ENCODE data around the gene TMEM135. TPM values are rescaled to one million over a fixed set of nuclear protein-coding genes. Genes with fewer than 3 reads are reported as not detected.
A peak's percentile ranks its signal among the peaks of the same experiment; 100 is the strongest.

Gene TMEM135
- polyA plus RNA-seq, 1 of the 3 experiments (the other 2 are of a cell fraction) = 3.0 TPM

DNA sequence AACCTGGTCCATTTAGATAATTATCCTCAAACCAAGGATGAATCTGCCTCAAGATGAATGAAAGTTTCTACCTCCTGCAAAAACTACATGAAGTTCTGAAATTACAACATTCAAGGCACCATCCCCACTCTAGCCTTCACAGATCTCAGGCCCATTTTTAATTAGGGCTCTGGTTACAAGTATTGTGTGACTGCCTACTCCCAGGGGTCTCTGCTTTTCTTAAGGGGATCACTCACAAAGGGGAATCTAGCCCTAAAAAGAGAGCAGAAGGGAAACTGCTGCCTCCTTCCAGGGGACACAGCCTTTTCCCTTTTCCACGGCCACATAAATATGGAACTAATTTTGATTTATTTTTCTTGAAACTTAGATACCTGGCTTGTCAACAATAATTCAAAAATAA is 17.4 kb upstream of the TMEM135 start:
- no peaks in the 10 kb centered on the region for H3F3A ChIP-seq (replicated peaks; ENCODE audit: insufficient read depth)
- POLR2A ChIA-PET = interaction anchor here (0.5 kb wide), 1 partner anchor 16 kb away, joined by 3 read pairs; no protein-coding TSS in a partner anchor

DNA sequence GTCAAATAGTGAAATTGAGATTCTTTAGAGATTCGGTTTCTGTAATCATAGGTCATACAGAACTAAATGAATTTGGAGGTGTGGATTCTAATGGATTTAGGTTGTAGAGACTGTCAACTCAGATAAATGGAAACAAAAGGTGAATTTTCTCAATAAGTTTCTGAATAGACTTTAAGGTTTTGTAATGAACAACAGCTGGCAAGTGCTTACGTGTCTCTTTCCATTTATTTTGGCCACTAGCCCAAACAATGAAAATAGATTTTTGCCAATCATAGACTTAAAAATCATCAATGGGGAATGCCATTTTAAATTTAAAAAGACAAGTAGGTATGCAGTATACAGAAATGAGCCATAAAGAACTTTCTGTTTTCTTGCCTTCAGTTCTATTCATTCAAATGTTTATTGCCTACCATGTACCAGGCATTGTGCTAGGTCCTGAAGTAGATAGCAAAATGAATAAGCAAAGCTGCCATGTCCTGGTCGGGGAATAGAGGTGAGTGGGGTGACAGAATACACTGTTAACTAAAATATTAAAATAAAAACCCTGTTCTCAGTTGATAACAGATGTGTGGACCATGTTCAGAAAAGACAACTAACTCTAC is 16.9 kb upstream of the TMEM135 start:
- Histone ChIP-seq H3K4me2 (no peak overlapping the region), H3K9me3 (no peaks in the 10 kb centered on the region), H3K36me3 (replicated peaks in 1 of 2; ENCODE audit: control insufficient read depth in 1 of 2, insufficient read depth in 2 of 2, low read length in 1 of 2) (no peaks in the 10 kb centered on the region), H3K79me2 (ENCODE audit: insufficient read depth) (no peaks in the 10 kb centered on the region), H3K27me3 (ENCODE audit: insufficient read depth) (no peaks in the 10 kb centered on the region), H3K9me2 (no peaks in the 10 kb centered on the region), H4K20me1 (ENCODE audit: insufficient read depth) (no peaks in the 10 kb centered on the region), H3K27ac (ENCODE audit: low read depth in 2 of 2, low read length in 1 of 2) (no peak overlapping the region), H3K4me3 (ENCODE audit: low read depth in 2 of 2, low read length in 1 of 2) (no peak overlapping the region), H2AFZ (ENCODE audit: low read depth) (no peak overlapping the region), H3F3A (replicated peaks; ENCODE audit: insufficient read depth) (no peaks in the 10 kb centered on the region), H3K9ac (no peak overlapping the region), H3K4me1 (ENCODE audit: control insufficient read depth in 1 of 2, insufficient read depth in 2 of 2, low read depth in 1 of 2, low read length in 1 of 2) (peaks cover 0 to 12% of the 10 kb centered on the region in 2 experiments; a peak in 1 of 4 replicates)
- DNase-seq = no peak
- ChIA-PET CTCF (interaction anchor here (0.6 kb wide), 1 partner anchor 637 kb away, joined by 3 read pairs; no protein-coding TSS in a partner anchor), POLR2A (no interaction called here)
- 48% methylated on average over 3 of the region's 3 CpGs for WGBS (ENCODE audit: low lambda C conversion rate)
- TF ChIP-seq, protein P1, sequence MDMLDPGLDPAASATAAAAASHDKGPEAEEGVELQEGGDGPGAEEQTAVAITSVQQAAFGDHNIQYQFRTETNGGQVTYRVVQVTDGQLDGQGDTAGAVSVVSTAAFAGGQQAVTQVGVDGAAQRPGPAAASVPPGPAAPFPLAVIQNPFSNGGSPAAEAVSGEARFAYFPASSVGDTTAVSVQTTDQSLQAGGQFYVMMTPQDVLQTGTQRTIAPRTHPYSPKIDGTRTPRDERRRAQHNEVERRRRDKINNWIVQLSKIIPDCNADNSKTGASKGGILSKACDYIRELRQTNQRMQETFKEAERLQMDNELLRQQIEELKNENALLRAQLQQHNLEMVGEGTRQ (IDR thresholded peaks at IDR 0.05; ENCODE audit: borderline replicate concordance, low read depth, low read length) = no peak
- TF ChIP-seq RCOR1 (IDR thresholded peaks at IDR 0.05; ENCODE audit: low read length) (no peak), ELF1 (IDR thresholded peaks at IDR 0.05) (no peak), SIN3A (IDR thresholded peaks at IDR 0.05; ENCODE audit: borderline replicate concordance, low read depth, low read length) (no peak), POLR2AphosphoS5 (IDR thresholded peaks at IDR 0.05; ENCODE audit: low read depth, low read length) (no peak), JUND (IDR thresholded peaks at IDR 0.05) (0 out of 2 replicates have a peak, but pooled peaks have one; percentile 9), FOSL2 (IDR thresholded peaks at IDR 0.05; ENCODE audit: borderline replicate concordance, low read depth) (0 out of 2 replicates have a peak, but pooled peaks have one; percentile 12), EP300 (IDR thresholded peaks at IDR 0.05; ENCODE audit: borderline replicate concordance in 1 of 2, low read depth in 1 of 2, low read length in 1 of 2) (0 out of 4 replicates have a peak, but pooled peaks of 1 of the 2 experiments have one; percentile 12), NFIC (IDR thresholded peaks at IDR 0.05; ENCODE audit: borderline replicate concordance) (peak; percentile 18; the same call in 1 of the 2 replicates), SMC3 (IDR thresholded peaks at IDR 0.05; ENCODE audit: low read depth, low read length) (no peak), TCF12 (IDR thresholded peaks at IDR 0.05) (peak; percentile 78), EZH2phosphoT487 (IDR thresholded peaks at IDR 0.05; ENCODE audit: borderline replicate concordance, low read depth) (no peak)
- TF ChIP-seq, protein P2, sequence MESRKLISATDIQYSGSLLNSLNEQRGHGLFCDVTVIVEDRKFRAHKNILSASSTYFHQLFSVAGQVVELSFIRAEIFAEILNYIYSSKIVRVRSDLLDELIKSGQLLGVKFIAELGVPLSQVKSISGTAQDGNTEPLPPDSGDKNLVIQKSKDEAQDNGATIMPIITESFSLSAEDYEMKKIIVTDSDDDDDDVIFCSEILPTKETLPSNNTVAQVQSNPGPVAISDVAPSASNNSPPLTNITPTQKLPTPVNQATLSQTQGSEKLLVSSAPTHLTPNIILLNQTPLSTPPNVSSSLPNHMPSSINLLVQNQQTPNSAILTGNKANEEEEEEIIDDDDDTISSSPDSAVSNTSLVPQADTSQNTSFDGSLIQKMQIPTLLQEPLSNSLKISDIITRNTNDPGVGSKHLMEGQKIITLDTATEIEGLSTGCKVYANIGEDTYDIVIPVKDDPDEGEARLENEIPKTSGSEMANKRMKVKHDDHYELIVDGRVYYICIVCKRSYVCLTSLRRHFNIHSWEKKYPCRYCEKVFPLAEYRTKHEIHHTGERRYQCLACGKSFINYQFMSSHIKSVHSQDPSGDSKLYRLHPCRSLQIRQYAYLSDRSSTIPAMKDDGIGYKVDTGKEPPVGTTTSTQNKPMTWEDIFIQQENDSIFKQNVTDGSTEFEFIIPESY (IDR thresholded peaks at IDR 0.05; ENCODE audit: borderline replicate concordance, low read depth) = no peak
- TF ChIP-seq, protein P3, sequence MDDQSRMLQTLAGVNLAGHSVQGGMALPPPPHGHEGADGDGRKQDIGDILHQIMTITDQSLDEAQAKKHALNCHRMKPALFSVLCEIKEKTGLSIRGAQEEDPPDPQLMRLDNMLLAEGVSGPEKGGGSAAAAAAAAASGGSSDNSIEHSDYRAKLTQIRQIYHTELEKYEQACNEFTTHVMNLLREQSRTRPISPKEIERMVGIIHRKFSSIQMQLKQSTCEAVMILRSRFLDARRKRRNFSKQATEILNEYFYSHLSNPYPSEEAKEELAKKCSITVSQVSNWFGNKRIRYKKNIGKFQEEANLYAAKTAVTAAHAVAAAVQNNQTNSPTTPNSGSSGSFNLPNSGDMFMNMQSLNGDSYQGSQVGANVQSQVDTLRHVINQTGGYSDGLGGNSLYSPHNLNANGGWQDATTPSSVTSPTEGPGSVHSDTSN (IDR thresholded peaks at IDR 0.05) = peak; percentile 46; the same call in 1 of the 2 replicates
- TF ChIP-seq, protein P4, sequence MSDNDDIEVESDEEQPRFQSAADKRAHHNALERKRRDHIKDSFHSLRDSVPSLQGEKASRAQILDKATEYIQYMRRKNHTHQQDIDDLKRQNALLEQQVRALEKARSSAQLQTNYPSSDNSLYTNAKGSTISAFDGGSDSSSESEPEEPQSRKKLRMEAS (IDR thresholded peaks at IDR 0.05; ENCODE audit: low read depth) = no peak
- TF ChIP-seq, protein P5, sequence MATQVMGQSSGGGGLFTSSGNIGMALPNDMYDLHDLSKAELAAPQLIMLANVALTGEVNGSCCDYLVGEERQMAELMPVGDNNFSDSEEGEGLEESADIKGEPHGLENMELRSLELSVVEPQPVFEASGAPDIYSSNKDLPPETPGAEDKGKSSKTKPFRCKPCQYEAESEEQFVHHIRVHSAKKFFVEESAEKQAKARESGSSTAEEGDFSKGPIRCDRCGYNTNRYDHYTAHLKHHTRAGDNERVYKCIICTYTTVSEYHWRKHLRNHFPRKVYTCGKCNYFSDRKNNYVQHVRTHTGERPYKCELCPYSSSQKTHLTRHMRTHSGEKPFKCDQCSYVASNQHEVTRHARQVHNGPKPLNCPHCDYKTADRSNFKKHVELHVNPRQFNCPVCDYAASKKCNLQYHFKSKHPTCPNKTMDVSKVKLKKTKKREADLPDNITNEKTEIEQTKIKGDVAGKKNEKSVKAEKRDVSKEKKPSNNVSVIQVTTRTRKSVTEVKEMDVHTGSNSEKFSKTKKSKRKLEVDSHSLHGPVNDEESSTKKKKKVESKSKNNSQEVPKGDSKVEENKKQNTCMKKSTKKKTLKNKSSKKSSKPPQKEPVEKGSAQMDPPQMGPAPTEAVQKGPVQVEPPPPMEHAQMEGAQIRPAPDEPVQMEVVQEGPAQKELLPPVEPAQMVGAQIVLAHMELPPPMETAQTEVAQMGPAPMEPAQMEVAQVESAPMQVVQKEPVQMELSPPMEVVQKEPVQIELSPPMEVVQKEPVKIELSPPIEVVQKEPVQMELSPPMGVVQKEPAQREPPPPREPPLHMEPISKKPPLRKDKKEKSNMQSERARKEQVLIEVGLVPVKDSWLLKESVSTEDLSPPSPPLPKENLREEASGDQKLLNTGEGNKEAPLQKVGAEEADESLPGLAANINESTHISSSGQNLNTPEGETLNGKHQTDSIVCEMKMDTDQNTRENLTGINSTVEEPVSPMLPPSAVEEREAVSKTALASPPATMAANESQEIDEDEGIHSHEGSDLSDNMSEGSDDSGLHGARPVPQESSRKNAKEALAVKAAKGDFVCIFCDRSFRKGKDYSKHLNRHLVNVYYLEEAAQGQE (IDR thresholded peaks at IDR 0.05; ENCODE audit: low read depth, low read length) = no peak
- TF ChIP-seq, protein P6, sequence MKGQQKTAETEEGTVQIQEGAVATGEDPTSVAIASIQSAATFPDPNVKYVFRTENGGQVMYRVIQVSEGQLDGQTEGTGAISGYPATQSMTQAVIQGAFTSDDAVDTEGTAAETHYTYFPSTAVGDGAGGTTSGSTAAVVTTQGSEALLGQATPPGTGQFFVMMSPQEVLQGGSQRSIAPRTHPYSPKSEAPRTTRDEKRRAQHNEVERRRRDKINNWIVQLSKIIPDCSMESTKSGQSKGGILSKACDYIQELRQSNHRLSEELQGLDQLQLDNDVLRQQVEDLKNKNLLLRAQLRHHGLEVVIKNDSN (IDR thresholded peaks at IDR 0.05; ENCODE audit: borderline replicate concordance, low read depth) = no peak

More for the DNA sequence above, 17.4 kb upstream of the TMEM135 start:
- Histone ChIP-seq H3K9me2 (no peaks in the 10 kb centered on the region), H3K27me3 (ENCODE audit: insufficient read depth) (no peaks in the 10 kb centered on the region), H3K79me2 (ENCODE audit: insufficient read depth) (no peaks in the 10 kb centered on the region), H4K20me1 (ENCODE audit: insufficient read depth) (no peaks in the 10 kb centered on the region), H3K36me3 (replicated peaks in 1 of 2; ENCODE audit: control insufficient read depth in 1 of 2, insufficient read depth in 2 of 2, low read length in 1 of 2) (no peaks in the 10 kb centered on the region), H3K9me3 (no peaks in the 10 kb centered on the region), H3K27ac (ENCODE audit: low read depth in 2 of 2, low read length in 1 of 2) (no peak overlapping the region), H3K9ac (no peak overlapping the region), H2AFZ (ENCODE audit: low read depth) (no peak overlapping the region), H3K4me3 (ENCODE audit: low read depth in 2 of 2, low read length in 1 of 2) (no peak overlapping the region), H3K4me2 (no peak overlapping the region), H3K4me1 (ENCODE audit: control insufficient read depth in 1 of 2, insufficient read depth in 2 of 2, low read depth in 1 of 2, low read length in 1 of 2) (peaks cover 0 to 12% of the 10 kb centered on the region in 2 experiments; a peak in 1 of 4 replicates)
- no peak for DNase-seq
- 47% methylated on average over 1 of the region's 1 CpG for WGBS (ENCODE audit: low lambda C conversion rate)
- TF ChIP-seq TCF12 (IDR thresholded peaks at IDR 0.05) (no peak), SMC3 (IDR thresholded peaks at IDR 0.05; ENCODE audit: low read depth, low read length) (no peak)
- CTCF ChIA-PET = no interaction called here

All from SK-N-SH (cell line).